K562 (cell line): Measurements from ENCODE around the gene FRMD5. TPM values are rescaled to one million over a fixed set of nuclear protein-coding genes. Genes with fewer than 3 reads are reported as not detected.

Experiments used
- ATAC-seq: fragments of 200-7000 bp; cut with Tn5 transposase; 3 replicates; pipeline ENCODE4 v1.9.1; 2020; ENCODE audit warnings: moderate library complexity
- BruUV-seq: library from RNA; stranded (reverse); fragments of 400-500 nt; replicated peaks from 2 replicates; lab custom pipeline; 2021; lab: Mats Ljungman, UMichigan
- CTCF ChIA-PET: fragments of 300-600 bp; formaldehyde crosslinking; extraction: SDS; loops from one replicate; lab custom pipeline; 2021; ENCODE audit warnings: low intra/inter-chr PET ratio; lab: Yijun Ruan, JAX
- POLR2A ChIA-PET: fragments of 300-600, 350-650 bp; sonication (Branson Sonifier 250); formaldehyde crosslinking; extraction: SDS; loops from one replicate; lab custom pipeline; 2021; ENCODE audit warnings: antibody characterized with exemption, inconsistent platforms; lab: Yijun Ruan, JAX
- DNase-seq, 4 experiments: peaks; one replicate each; pipeline versions ENCODE4 v3.0.0 to v3.0.0-alpha.2; 2011 to 2018; ENCODE audit warnings: low spot score in 3 of 4, mixed read lengths in 3 of 4; ENCODE audit errors: extremely low read depth in 1 of 4
- FAIRE-seq: peaks from 2 replicates; lab custom pipeline; 2011; peaks lifted over from hg19 to GRCh38; lab: Jason Lieb, UNC
- H2AFZ ChIP-seq: 2 replicates; pipeline ENCODE4 v1.6.0; 2011; ENCODE audit warnings: low read depth, low read length, control low read depth, inconsistent platforms
- H3K27ac ChIP-seq: fragments of 200-600 bp; 3 replicates; pipeline ENCODE4 v1.8.0; 2011; ENCODE audit warnings: low read depth, mild to moderate bottlenecking, control low read depth, inconsistent platforms, low read length, moderate library complexity, mixed read lengths; ENCODE audit errors: extremely low read depth
- H3K27me3 ChIP-seq, 2 experiments: fragments of 300-600 bp in 1 of 2; 2 replicates in 1 of 2; 3 replicates in 1 of 2; pipeline versions ENCODE4 v1.6.0 to v1.8.0; 2011; ENCODE audit warnings: inconsistent platforms in 2 of 2, low read length in 2 of 2, mild to moderate bottlenecking in 1 of 2, mixed read lengths in 1 of 2, moderate library complexity in 1 of 2; ENCODE audit not compliant: control insufficient read depth in 2 of 2, insufficient read depth in 2 of 2
- H3K36me3 ChIP-seq: fragments of 300-600 bp; 3 replicates; pipeline ENCODE4 v1.8.0; 2011; ENCODE audit warnings: mild to moderate bottlenecking, low read length, inconsistent platforms; ENCODE audit not compliant: control insufficient read depth, insufficient read depth
- H3K4me1 ChIP-seq, 2 experiments: fragments of 200-600 bp in 1 of 2; replicated peaks in 1 of 2; 2 replicates in 1 of 2; 3 replicates in 1 of 2; pipeline versions ENCODE4 v1.5.1 to v1.8.0; 2011; ENCODE audit warnings: inconsistent platforms in 2 of 2, low read length in 2 of 2, mild to moderate bottlenecking in 1 of 2, mixed read lengths in 1 of 2, moderate library complexity in 1 of 2; ENCODE audit not compliant: control insufficient read depth in 2 of 2, insufficient read depth in 2 of 2
- H3K4me2 ChIP-seq: 2 replicates; pipeline ENCODE4 v1.6.1; 2011; ENCODE audit warnings: low read length, control low read depth, inconsistent platforms, mixed read lengths; ENCODE audit not compliant: insufficient read depth
- H3K4me3 ChIP-seq: fragments of 200-600 bp; sonication (generic), shearing (Covaris generic); 2 replicates; pipeline ENCODE4 v1.5.1; 2016; ENCODE audit warnings: control low read depth, inconsistent platforms
- H3K79me2 ChIP-seq: fragments of 200-600 bp; 3 replicates; pipeline ENCODE4 v1.8.0; 2011; ENCODE audit warnings: low read length, inconsistent platforms; ENCODE audit not compliant: control insufficient read depth, insufficient read depth
- H3K9ac ChIP-seq, 2 experiments: 2 replicates each; pipeline versions ENCODE4 v1.6.0 to v1.6.1; 2011; ENCODE audit warnings: low read depth in 2 of 2, low read length in 2 of 2, control low read depth in 1 of 2, inconsistent platforms in 1 of 2, mild to moderate bottlenecking in 1 of 2, mixed read lengths in 1 of 2; ENCODE audit not compliant: insufficient read depth in 1 of 2
- H3K9me1 ChIP-seq: one replicate; pipeline ENCODE4 v1.6.0; 2011; ENCODE audit warnings: inconsistent platforms, mild to moderate bottlenecking, low read length, moderate library complexity; ENCODE audit not compliant: control insufficient read depth, insufficient read depth
- H3K9me3 ChIP-seq: replicated peaks from 2 replicates; pipeline ENCODE4 v1.5.1; 2011; ENCODE audit warnings: low read depth, low read length, inconsistent platforms; ENCODE audit not compliant: control insufficient read depth, insufficient read depth
- H4K20me1 ChIP-seq: replicated peaks from 2 replicates; pipeline ENCODE4 v1.6.1; 2011; ENCODE audit warnings: low read length, inconsistent platforms, mixed read lengths; ENCODE audit not compliant: control insufficient read depth, insufficient read depth
- CHD4 ChIP-seq: fragments of 200-600 bp; sonication (generic); IDR thresholded peaks from 3 replicates; pipeline ENCODE4 v1.6.1; 2012; ENCODE audit warnings: low read depth, mild to moderate bottlenecking, mixed read lengths, low read length, inconsistent platforms; ENCODE audit not compliant: insufficient read depth, insufficient replicate concordance, poor library complexity, severe bottlenecking
- ERF ChIP-seq: fragments of 450-650 bp; formaldehyde crosslinking; IDR thresholded peaks from 2 replicates; pipeline ENCODE4 v1.4.0; 2020; ENCODE audit warnings: mild to moderate bottlenecking, mixed read lengths
- HDGF ChIP-seq: fragments of 450-650 bp; IDR thresholded peaks from 2 replicates; pipeline ENCODE4 v1.6.1; 2016
- HEY1 ChIP-seq: fragments of 250-450 bp; sonication (Bioruptor Pico); IDR thresholded peaks from 2 replicates; pipeline ENCODE4 v1.5.0; 2020; ENCODE audit warnings: mild to moderate bottlenecking, moderate library complexity, borderline replicate concordance
- HNRNPH1 ChIP-seq: fragments of 200-400 bp; formaldehyde crosslinking; optimal IDR thresholded peaks from 2 replicates; pipeline ENCODE3; 2017; ENCODE audit warnings: low read depth, mild to moderate bottlenecking, low read length, moderate library complexity
- JUNB ChIP-seq: fragments of 450-650 bp; formaldehyde crosslinking; conservative IDR thresholded peaks from 2 replicates; pipeline ENCODE4 v1.4.0; 2020; ENCODE audit warnings: mild to moderate bottlenecking
- MAZ ChIP-seq, 2 experiments: fragments of 450-650 bp in 1 of 2; sonication (generic) in 1 of 2; formaldehyde crosslinking; IDR thresholded peaks in 1 of 2; conservative IDR thresholded peaks in 1 of 2; 2 replicates each; pipeline versions ENCODE4 v1.4.0 to v1.5.0; 2020; ENCODE audit warnings: mild to moderate bottlenecking in 1 of 2, missing genetic modification reagents in 1 of 2
- NCOA1 ChIP-seq: fragments of 450-650 bp; IDR thresholded peaks from 2 replicates; pipeline ENCODE4 v1.6.1; 2016; ENCODE audit warnings: low read depth
- PHB ChIP-seq: fragments of 250-450 bp; sonication (Bioruptor Pico); IDR thresholded peaks from 2 replicates; pipeline ENCODE4 v1.5.0; 2021
- PTRF ChIP-seq: fragments of 450-650 bp; IDR thresholded peaks from 2 replicates; pipeline ENCODE4 v1.6.1; 2016; ENCODE audit warnings: mild to moderate bottlenecking, missing genetic modification characterization, missing compliant biosample characterization
- TEAD2 ChIP-seq: fragments of 450-650 bp; IDR thresholded peaks from 2 replicates; pipeline ENCODE4 v1.6.1; 2016; ENCODE audit warnings: missing genetic modification characterization, control low read depth, missing compliant biosample characterization
- ZNF57 ChIP-seq: fragments of 450-650 bp; formaldehyde crosslinking; IDR thresholded peaks from 2 replicates; pipeline ENCODE4 v1.4.0; 2020; ENCODE audit warnings: mild to moderate bottlenecking, moderate library complexity
- ZNF644 ChIP-seq: fragments of 200-800 bp; sonication (Bioruptor generic); IDR thresholded peaks from 2 replicates; pipeline ENCODE4 v1.6.1; 2016; ENCODE audit warnings: low read depth, missing genetic modification characterization, missing compliant biosample characterization
- ZNF75A ChIP-seq: fragments of 450-650 bp; formaldehyde crosslinking; IDR thresholded peaks from 2 replicates; pipeline ENCODE4 v1.4.0; 2020; ENCODE audit warnings: mild to moderate bottlenecking
- ZSCAN29 ChIP-seq: fragments of 450-650 bp; IDR thresholded peaks from 2 replicates; pipeline ENCODE4 v1.6.1; 2017
- WGBS: fragments of 100-300 bp; shearing (Covaris generic); methylation state at CpG from one replicate; pipeline ENCODE4 v1.1.6; 2016; ENCODE audit warnings: low coverage, mixed read lengths; ENCODE audit not compliant: insufficient coverage; ENCODE audit errors: missing lambda C conversion rate; 5-methylcytosine and 5-hydroxymethylcytosine counted together
- in situ Hi-C: fragments of 300-500 bp; cut with MboI; formaldehyde crosslinking; loops from 4 replicates; pipeline ENCODE4 v1.15.0; 2018; ENCODE audit warnings: inconsistent platforms, mixed read lengths
- intact Hi-C: fragments of 100-400 bp; cut with micrococcal nuclease; formaldehyde crosslinking; loops from 2 replicates; pipeline ENCODE4 v1.14.2; 2022
- polyA plus RNA-seq, 8 experiments: library from polyadenylated mRNA; depleted of rRNA in 4 of 8; stranded (reverse) in 5 of 8; unstranded in 3 of 8; fragments of >200 nt; fragmentation: Nextera tagmentation in 2 of 8; fragmentation: Illumina TruSeq in 1 of 8; extraction: Ambion mirVana in 2 of 8; extraction: Trizol in 1 of 8; gene quantifications; 2 replicates each; pipeline versions ENCODE4 v1.2.1 to v1.2.3, GENCODE V29; 2011 to 2014; ENCODE audit warnings: inconsistent platforms in 1 of 8, missing spikeins in 1 of 8
- total RNA-seq, 7 experiments: library from RNA; depleted of rRNA in 6 of 7; stranded (reverse); fragments of >200 nt in 6 of 7; fragmentation: Illumina TruSeq in 2 of 7; extraction: Trizol in 2 of 7; gene quantifications; 2 replicates each; pipeline versions ENCODE4 v1.2.1 to v1.2.3, GENCODE V29; 2011 to 2021; ENCODE audit warnings: low replicate concordance in 1 of 7
- TF ChIP-seq, protein P1 (sequence below): fragments of 450-650 bp; conservative IDR thresholded peaks from 2 replicates; pipeline ENCODE4 v1.6.1; 2016; ENCODE audit warnings: missing genetic modification characterization, low read depth, mild to moderate bottlenecking, missing compliant biosample characterization, moderate library complexity
- TF ChIP-seq, protein P2 (sequence below): fragments of 250-450 bp; sonication (Bioruptor Pico); IDR thresholded peaks from 2 replicates; pipeline ENCODE4 v1.5.0; 2020; ENCODE audit warnings: mild to moderate bottlenecking
- TF ChIP-seq, protein P3 (sequence below): fragments of 450-650 bp; formaldehyde crosslinking; IDR thresholded peaks from 2 replicates; pipeline ENCODE4 v1.4.0; 2022; ENCODE audit warnings: missing genetic modification characterization

The FRMD5 gene
- total and polyA plus RNA-seq, 9 of the 15 experiments (the other 6 are each of a cell fraction or from before 2014, with no cell fraction given): 0.13 to 0.38 TPM; not detected in 7

DNA sequence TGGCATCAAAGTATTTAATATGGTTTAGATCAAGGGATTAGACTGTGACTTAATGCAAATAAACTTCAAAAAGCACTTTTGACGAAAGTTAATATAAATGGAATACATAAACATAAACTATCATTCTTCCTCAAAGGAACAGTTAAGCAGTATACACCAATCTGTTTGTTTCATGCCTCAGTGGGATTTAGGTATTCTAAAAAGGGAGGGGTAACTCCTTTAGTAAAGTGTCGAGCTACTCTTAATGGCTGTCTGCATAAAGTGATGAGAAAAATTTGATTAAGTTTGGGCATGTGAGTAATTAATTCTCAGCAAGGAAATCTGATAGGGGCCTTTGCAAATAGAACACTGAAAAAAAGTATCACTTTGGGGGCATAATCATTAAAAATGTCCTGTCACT lies 176.9 kb downstream of the FRMD5 start:
- 0% methylated on average over 2 of the region's 2 CpGs for WGBS
- intact Hi-C loops (no loop called here), in situ Hi-C loops (no loop called here)
- no TSS peak for BruUV-seq
- Histone ChIP-seq H3K4me2 (no peak overlapping the region), H3K9me1 (no peaks in the 10 kb centered on the region), H3K4me1 (no peaks in the 10 kb centered on the region), H3K79me2 (no peaks in the 10 kb centered on the region), H3K9me3 (no peaks in the 10 kb centered on the region), H3K27ac (no peak overlapping the region), H3K36me3 (no peaks in the 10 kb centered on the region), H3K27me3 (peaks cover 0 to 2% of the 10 kb centered on the region in 2 experiments; a peak in 2 of 5 replicates), H3K9ac (no peak overlapping the region), H2AFZ (no peak overlapping the region), H4K20me1 (no peaks in the 10 kb centered on the region), H3K4me3 (no peak overlapping the region)
- ATAC-seq: no peak
- no peak for DNase-seq
- ChIA-PET POLR2A (interaction anchor here (0.5 to 0.6 kb wide), 2 partner anchors 32 to 195 kb away, joined by 3 read pairs; no protein-coding TSS in a partner anchor), CTCF (no interaction called here)
- no peak for FAIRE-seq
- TF ChIP-seq ZNF57 (CRISPR knock-in tag) (no peak), NCOA1 (no peak), PTRF (tag) (no peak), TEAD2 (no peak), MAZ (CRISPR knock-in tag; conservative IDR thresholded peaks at IDR 0.05 in 1 of 2, IDR thresholded peaks at IDR 0.05 in 1 of 2) (no peak), JUNB (no peak), PHB (CRISPR knock-in tag) (no peak), HDGF (no peak), ZNF644 (no peak), ZNF75A (CRISPR knock-in tag) (no peak), ZSCAN29 (no peak), ERF (CRISPR knock-in tag) (no peak), HNRNPH1 (no peak), CHD4 (no peak), HEY1 (no peak)
- TF ChIP-seq, protein P1, sequence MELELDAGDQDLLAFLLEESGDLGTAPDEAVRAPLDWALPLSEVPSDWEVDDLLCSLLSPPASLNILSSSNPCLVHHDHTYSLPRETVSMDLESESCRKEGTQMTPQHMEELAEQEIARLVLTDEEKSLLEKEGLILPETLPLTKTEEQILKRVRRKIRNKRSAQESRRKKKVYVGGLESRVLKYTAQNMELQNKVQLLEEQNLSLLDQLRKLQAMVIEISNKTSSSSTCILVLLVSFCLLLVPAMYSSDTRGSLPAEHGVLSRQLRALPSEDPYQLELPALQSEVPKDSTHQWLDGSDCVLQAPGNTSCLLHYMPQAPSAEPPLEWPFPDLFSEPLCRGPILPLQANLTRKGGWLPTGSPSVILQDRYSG (tag): no peak
- TF ChIP-seq, protein P2, sequence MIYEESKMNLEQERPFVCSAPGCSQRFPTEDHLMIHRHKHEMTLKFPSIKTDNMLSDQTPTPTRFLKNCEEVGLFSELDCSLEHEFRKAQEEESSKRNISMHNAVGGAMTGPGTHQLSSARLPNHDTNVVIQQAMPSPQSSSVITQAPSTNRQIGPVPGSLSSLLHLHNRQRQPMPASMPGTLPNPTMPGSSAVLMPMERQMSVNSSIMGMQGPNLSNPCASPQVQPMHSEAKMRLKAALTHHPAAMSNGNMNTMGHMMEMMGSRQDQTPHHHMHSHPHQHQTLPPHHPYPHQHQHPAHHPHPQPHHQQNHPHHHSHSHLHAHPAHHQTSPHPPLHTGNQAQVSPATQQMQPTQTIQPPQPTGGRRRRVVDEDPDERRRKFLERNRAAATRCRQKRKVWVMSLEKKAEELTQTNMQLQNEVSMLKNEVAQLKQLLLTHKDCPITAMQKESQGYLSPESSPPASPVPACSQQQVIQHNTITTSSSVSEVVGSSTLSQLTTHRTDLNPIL: no peak
- TF ChIP-seq, protein P3, sequence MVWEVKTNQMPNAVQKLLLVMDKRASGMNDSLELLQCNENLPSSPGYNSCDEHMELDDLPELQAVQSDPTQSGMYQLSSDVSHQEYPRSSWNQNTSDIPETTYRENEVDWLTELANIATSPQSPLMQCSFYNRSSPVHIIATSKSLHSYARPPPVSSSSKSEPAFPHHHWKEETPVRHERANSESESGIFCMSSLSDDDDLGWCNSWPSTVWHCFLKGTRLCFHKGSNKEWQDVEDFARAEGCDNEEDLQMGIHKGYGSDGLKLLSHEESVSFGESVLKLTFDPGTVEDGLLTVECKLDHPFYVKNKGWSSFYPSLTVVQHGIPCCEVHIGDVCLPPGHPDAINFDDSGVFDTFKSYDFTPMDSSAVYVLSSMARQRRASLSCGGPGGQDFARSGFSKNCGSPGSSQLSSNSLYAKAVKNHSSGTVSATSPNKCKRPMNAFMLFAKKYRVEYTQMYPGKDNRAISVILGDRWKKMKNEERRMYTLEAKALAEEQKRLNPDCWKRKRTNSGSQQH (CRISPR knock-in tag): no peak
